Measurements from ENCODE around the gene CEMIP2.

CEMIP2 gene

GRCh38 chr9:71636143-71636839, 132.0 kb downstream of the CEMIP2 start:
- no peak for DNase-seq
- TF ChIP-seq GATA1 (IDR thresholded peaks at IDR 0.05; ENCODE audit: low read depth, low read length) = no peak
- TF ChIP-seq POLR2A (IDR thresholded peaks at IDR 0.05; ENCODE audit: low read length) = no peak

- DNase-seq = no peak
- TF ChIP-seq POLR2A (IDR thresholded peaks at IDR 0.05; ENCODE audit: low read length) (no peak), GATA1 (IDR thresholded peaks at IDR 0.05; ENCODE audit: low read depth, low read length) (no peak)
Observed at GRCh38 chr9:71634752-71635151, 133.6 kb downstream of the CEMIP2 start.

Measured in erythroblast (primary cell).